ENCODE results near the gene LDB2. TPM values are rescaled to one million over a fixed set of nuclear protein-coding genes. Genes with fewer than 3 reads are reported as not detected.

Gene LDB2
- total and polyA plus RNA-seq, 8 donors, result 4.0 to 11.6 (median 5.9) TPM

DNA sequence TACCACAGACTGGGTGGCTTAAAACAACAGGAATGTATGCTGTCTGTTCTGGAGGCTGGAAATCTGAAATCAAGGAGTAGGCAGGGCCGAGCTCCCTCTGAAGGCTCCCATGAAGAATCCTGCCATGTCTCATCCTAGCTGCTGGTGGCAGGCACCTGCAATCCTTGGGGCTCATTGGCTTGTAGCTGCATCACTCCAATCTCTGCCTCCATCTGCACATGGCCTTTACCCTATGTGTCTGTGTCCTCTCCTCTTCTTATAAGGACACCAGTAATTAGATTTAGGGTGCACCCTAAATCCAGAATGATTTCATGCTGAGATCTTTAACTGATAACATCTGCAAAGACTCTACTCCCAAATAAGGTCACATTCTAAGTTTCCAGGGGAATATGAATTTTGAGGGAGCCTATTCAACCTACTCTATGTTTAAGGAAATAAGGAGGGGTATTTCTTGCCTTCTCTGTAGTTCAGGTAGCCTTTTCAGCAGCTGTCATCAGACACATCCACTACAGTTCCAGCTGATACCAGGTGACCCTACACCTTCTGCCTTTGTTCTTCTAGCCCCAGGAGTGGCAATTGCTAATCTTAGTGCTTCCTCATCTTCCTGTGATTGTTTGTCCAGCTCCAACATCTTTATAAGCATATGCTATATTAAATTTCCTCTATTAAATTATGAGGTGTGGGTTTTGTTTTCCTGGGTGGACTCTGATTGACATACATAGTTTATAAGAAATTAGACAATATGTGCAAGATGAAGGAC lies 377.1 kb downstream of the LDB2 start:
- Histone ChIP-seq H3K4me3 (no peak overlapping the region), H3K27me3 (no peaks in the 10 kb centered on the region), H3K4me1 (no peaks in the 10 kb centered on the region), H3K27ac (no peak overlapping the region), H3K9me3 (no peaks in the 10 kb centered on the region), H3K36me3 (no peaks in the 10 kb centered on the region)
- FAIRE-seq, result no peak
- no peak for ATAC-seq
- no peak for DNase-seq
- TF ChIP-seq, protein P1, sequence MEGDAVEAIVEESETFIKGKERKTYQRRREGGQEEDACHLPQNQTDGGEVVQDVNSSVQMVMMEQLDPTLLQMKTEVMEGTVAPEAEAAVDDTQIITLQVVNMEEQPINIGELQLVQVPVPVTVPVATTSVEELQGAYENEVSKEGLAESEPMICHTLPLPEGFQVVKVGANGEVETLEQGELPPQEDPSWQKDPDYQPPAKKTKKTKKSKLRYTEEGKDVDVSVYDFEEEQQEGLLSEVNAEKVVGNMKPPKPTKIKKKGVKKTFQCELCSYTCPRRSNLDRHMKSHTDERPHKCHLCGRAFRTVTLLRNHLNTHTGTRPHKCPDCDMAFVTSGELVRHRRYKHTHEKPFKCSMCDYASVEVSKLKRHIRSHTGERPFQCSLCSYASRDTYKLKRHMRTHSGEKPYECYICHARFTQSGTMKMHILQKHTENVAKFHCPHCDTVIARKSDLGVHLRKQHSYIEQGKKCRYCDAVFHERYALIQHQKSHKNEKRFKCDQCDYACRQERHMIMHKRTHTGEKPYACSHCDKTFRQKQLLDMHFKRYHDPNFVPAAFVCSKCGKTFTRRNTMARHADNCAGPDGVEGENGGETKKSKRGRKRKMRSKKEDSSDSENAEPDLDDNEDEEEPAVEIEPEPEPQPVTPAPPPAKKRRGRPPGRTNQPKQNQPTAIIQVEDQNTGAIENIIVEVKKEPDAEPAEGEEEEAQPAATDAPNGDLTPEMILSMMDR (IDR thresholded peaks at IDR 0.05), result no peak
- 75 to 94% methylated on average over 1 of the region's 1 CpG for WGBS, 2 donors
- intact Hi-C loops (cut with DNase I), result no loop called here

DNA sequence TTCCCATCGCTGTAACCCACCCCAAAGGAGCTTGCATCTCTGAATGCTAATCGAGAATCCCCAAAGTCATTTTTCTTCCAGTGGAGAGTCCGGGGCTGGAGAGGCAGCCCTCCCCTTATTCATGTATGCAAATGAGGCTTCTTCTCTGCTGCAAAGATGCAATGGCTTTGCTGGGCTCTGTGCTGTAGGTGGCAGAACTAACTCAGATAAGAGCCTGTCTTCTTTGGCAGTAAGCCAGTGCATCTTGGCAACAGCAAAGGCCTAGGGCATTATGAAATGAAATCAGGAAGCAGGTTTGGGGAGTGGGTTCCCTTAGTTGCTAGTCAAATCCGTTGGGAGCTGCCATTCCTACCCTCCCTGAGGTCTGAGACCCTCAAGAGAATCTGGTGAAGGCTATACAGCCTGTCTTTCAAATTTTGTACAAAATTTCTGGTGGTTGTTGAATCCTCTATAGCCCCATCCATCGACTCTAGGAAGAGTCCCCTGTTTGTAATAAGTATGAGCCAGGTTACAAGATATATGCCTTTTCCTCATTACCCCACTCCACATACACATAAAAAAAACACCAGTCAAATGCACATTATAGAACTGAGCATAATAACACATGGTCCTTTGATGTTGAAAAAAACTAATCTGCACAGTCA lies 381.5 kb downstream of the LDB2 start:
- intact Hi-C loops (cut with DNase I), result no loop called here
- Histone ChIP-seq H3K9me3 (no peaks in the 10 kb centered on the region), H3K4me1 (no peaks in the 10 kb centered on the region), H3K27me3 (no peaks in the 10 kb centered on the region), H3K27ac (no peak overlapping the region), H3K36me3 (no peaks in the 10 kb centered on the region), H3K4me3 (no peak overlapping the region)
- TF ChIP-seq, protein P1 (IDR thresholded peaks at IDR 0.05), result no peak
- ATAC-seq, result peak in 3 of 4 donors; percentile 51 to 78 (median 77)
- DNase-seq, result peak in 3 of 6 donors; percentile 14 to 29 (median 24)
- WGBS, 2 donors, result 40 to 43% methylated on average over 5 of the region's 5 CpGs
- no peak for FAIRE-seq

DNA sequence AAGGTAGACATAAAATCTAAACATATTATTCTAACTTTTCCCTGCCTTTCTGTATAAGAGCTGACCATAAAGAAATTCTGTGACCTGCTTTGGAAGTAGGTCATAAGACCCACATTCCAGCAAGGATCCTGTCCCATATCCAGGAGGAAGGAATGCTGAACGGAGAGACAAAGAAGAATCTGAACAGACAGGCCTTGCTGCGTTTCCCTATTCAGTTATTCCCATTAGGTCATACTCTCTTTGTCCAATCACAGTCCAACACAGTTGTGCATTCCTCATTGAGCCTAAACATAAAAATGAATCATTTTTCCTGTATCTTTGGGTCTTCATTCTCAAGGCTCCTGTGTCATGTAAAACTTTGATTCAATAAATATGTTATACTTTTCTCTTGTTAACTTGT lies 384.6 kb downstream of the LDB2 start:
- Histone ChIP-seq H3K27me3 (no peaks in the 10 kb centered on the region), H3K4me3 (no peak overlapping the region), H3K36me3 (no peaks in the 10 kb centered on the region), H3K4me1 (no peaks in the 10 kb centered on the region), H3K9me3 (no peaks in the 10 kb centered on the region), H3K27ac (no peak overlapping the region)
- DNase-seq (no peak), FAIRE-seq (no peak), ATAC-seq (no peak)
- TF ChIP-seq, protein P1 (IDR thresholded peaks at IDR 0.05), result no peak
- intact Hi-C loops (cut with DNase I), result no loop called here
- 78 to 92% methylated on average over 2 of the region's 2 CpGs for WGBS, 2 donors

DNA sequence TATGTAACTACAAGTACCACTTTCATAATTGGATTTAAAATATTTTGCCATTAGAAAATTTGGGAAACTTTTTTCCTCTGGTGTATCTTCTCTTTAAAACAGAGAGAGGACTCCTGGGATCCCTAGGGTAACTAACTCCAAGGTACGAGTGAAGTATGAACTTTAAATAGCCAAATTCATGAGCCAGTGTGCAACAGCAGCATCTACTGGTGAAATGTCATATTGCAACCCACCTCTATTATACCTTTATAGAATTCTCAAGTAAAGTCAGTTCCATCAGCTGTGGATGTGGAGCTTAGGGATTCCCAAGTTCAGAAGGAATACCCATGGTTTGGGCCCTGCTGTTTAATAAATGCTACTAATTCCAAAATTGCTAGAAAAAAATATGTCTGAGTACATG lies 389.5 kb downstream of the LDB2 start:
- 47 to 71% methylated on average over 1 of the region's 1 CpG for WGBS, 2 donors
- Histone ChIP-seq H3K4me1 (no peaks in the 10 kb centered on the region), H3K27me3 (no peaks in the 10 kb centered on the region), H3K27ac (no peak overlapping the region), H3K9me3 (no peaks in the 10 kb centered on the region), H3K36me3 (no peaks in the 10 kb centered on the region), H3K4me3 (no peak overlapping the region)
- intact Hi-C loops (cut with DNase I), result no loop called here
- DNase-seq (no peak), ATAC-seq (no peak), FAIRE-seq (no peak)
- TF ChIP-seq, protein P1 (IDR thresholded peaks at IDR 0.05), result no peak

DNA sequence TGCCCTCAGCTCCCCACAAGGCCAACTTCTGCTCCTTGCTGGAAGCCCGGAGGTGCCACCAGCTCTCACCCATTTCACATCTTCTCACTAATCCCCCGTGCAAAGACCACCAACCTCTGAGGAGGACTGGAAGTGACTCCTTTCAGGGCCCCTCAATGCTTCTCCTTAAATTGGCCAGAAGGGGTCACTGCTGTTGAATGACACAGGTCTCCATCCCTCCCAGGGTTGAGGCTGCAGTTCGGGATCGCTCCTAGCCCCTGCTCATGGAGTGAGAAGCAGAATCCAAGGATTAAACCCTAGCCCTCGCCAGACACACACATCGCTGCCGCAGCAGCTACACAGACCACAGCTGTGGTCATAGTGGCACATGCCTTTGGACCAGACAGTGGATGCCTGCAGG lies 392.7 kb downstream of the LDB2 start:
- Histone ChIP-seq H3K27ac (no peak overlapping the region), H3K4me1 (no peaks in the 10 kb centered on the region), H3K9me3 (no peaks in the 10 kb centered on the region), H3K4me3 (no peak overlapping the region), H3K27me3 (no peaks in the 10 kb centered on the region), H3K36me3 (no peaks in the 10 kb centered on the region)
- peak in 1 of 4 donors; percentile 18 for ATAC-seq
- no peak for FAIRE-seq
- 60 to 70% methylated on average over 7 of the region's 7 CpGs for WGBS, 2 donors
- TF ChIP-seq, protein P1 (IDR thresholded peaks at IDR 0.05), result no peak
- DNase-seq, result no peak
- intact Hi-C loops (cut with DNase I), result no loop called here

Measured in pancreas (tissue), 10 donors.